Measurements from ENCODE around the gene LILRB3.
"Not testable (repeated sequence)": the region's sequence is repeated elsewhere in the genome, so short reads cannot be mapped to it uniquely, and the experiment has no call there.

The LILRB3 gene

GRCh38 chr19:54189145-54189734, 33.6 kb downstream of the LILRB3 start, which contains the start of gene MBOAT7:
TSS of gene MBOAT7 (minus strand) at chr19:54189580. CDS start at chr19:54188508, 1,072 bp downstream.
- FAIRE-seq, result no peak

GRCh38 chr19:54188215-54188871, 34.5 kb downstream of the LILRB3 start:
- FAIRE-seq, result no peak

GRCh38 chr19:54186934-54187381, 35.8 kb downstream of the LILRB3 start:
- FAIRE-seq, result no peak

GRCh38 chr19:54186351-54186750, 36.5 kb downstream of the LILRB3 start:
- no peak for FAIRE-seq

- no peak for FAIRE-seq
These were observed 39.4 kb downstream of the LILRB3 start for GRCh38 chr19:54183431-54183830.

- FAIRE-seq, result not testable (repeated sequence)
These were observed 40.9 kb downstream of the LILRB3 start for GRCh38 chr19:54181894-54182293.

GRCh38 chr19:54180691-54181091, 42.1 kb downstream of the LILRB3 start:
- no peak for FAIRE-seq

- FAIRE-seq, result peak; percentile 92
These were observed 42.8 kb downstream of the LILRB3 start for GRCh38 chr19:54179921-54180461.

GRCh38 chr19:54179262-54179852, 43.5 kb downstream of the LILRB3 start:
- FAIRE-seq, result no peak

- FAIRE-seq, result no peak
These were observed 44.1 kb downstream of the LILRB3 start for GRCh38 chr19:54178581-54179261.

- no peak for FAIRE-seq
These were observed 48.6 kb downstream of the LILRB3 start for GRCh38 chr19:54173951-54174834.

GRCh38 chr19:54173359-54173699, 49.5 kb downstream of the LILRB3 start:
- no peak for FAIRE-seq

GRCh38 chr19:54172471-54173358, 50.1 kb downstream of the LILRB3 start, which contains the start of gene TMC4:
TSS of gene TMC4 (minus strand) at chr19:54173160. CDS start at chr19:54173117, 43 bp downstream.
- FAIRE-seq, result no peak

- FAIRE-seq, result not testable (repeated sequence)
These were observed 50.9 kb downstream of the LILRB3 start for GRCh38 chr19:54171736-54172431.

GRCh38 chr19:54169149-54169740, 53.6 kb downstream of the LILRB3 start:
- no peak for FAIRE-seq

GRCh38 chr19:54168174-54168917, 54.5 kb downstream of the LILRB3 start:
- no peak for FAIRE-seq

Data from islet of Langerhans (tissue), 1 donor.